HG03135 (cell line): Measurements from ENCODE around the gene CDK11A.
A peak's percentile ranks its signal among the peaks of the same experiment; 100 is the strongest.
"Not testable (repeated sequence)": the region's sequence is repeated elsewhere in the genome, so short reads cannot be mapped to it uniquely, and the experiment has no call there.

Experiments used
- ATAC-seq: cut with Tn5 transposase; IDR thresholded peaks from one replicate; pipeline ENCODE4 v1.9.1; 2021; ENCODE audit warnings: mild to moderate bottlenecking, moderate library complexity; ENCODE audit not compliant: unreplicated experiment

Gene CDK11A

GRCh38 chr1:1754051-1754815, 30.1 kb upstream of the CDK11A start:
- no peak for ATAC-seq

DNA sequence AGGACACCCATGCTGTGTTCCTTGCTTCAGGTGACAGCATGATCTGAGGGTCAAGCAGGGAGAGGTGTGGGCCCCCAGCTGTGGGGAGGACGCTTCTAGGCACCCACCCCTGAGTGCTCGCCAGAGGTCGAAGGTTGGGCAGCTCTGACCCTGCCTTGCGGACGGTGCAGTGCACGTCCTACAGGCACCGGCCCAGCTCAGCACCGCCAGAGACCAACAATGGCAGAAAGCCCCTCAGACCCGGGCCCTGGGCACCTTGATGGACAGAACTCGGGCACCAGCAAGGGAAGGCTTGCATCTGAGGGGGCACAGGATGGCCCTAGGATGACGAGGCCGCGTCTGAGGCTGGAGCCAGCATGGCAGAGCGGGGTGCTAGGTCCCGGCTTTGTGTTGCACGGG, 29.4 kb upstream of the CDK11A start:
- ATAC-seq: no peak

DNA sequence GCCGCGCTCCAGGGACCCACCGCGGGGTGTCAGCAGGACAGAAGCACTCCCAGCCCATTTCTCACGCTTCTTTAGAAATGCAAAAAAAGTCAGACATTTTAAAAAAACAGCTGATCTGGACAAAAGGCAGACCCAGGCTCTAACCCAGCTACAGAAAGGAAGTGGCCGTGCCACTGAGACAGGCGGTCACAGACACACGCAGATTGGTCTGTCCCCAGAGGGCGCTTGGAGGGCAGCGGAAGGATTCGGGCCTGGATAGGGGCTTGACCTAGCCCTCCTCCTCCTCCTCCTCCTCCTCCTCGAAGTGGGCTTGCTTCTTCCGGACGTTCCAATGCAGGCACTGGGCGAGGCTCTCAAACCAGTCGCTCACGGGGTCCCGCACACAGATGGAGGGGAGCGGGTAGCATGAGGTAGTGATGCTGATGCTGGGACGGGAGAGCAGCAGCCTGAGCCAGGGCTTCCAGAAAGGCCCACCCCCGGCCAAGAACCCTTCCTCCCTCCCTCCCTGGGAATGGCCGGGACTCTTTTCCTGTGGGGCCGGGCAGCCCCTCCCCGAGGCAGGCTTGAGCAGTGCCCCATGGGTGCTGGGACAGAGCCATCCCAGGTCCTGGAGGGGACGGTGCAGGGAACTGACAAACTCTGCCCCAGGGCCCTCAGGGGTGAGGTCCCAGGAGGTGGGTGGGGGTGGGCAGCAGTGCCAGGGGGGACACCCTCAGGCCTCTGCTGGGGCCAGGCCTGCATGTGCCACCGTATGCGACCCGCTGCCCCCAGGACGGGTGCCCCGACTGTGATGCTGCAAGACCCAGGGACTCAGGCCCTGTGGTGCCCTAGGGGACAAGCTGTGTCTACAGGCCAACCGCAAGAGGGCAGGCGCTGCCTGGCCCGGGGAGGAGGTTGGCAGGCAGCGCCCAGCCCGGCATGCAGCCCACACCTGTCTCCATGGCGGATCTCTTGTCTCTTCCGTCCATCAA, 28.8 kb upstream of the CDK11A start:
- no peak for ATAC-seq

GRCh38 chr1:1752190-1752589, 28.0 kb upstream of the CDK11A start:
- no peak for ATAC-seq

DNA sequence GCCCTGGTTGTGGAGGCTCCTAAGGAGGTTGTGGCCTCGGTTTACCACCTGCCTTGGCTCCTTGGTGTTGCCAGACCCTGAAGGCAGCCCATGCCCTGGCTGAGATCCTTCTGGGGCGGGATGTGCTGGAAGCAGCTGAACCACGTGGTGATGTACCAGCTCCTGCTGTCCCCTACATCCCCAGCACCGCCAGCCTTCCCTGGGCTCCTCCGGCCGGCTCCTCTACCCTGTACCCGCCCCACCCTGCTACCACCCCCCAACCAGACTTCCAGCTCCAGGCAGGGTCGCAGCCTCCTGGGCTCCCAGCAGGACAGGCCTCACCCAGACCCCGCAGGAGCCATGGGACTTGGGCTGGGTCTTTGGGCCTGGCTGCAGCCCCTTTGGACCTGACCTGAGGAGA, 25.8 kb upstream of the CDK11A start:
- not testable (repeated sequence) for ATAC-seq

- ATAC-seq: no peak
These were observed 24.6 kb upstream of the CDK11A start for GRCh38 chr1:1748686-1749321.

GRCh38 chr1:1746566-1746909, 22.4 kb upstream of the CDK11A start:
- peak; percentile 86 for ATAC-seq

DNA sequence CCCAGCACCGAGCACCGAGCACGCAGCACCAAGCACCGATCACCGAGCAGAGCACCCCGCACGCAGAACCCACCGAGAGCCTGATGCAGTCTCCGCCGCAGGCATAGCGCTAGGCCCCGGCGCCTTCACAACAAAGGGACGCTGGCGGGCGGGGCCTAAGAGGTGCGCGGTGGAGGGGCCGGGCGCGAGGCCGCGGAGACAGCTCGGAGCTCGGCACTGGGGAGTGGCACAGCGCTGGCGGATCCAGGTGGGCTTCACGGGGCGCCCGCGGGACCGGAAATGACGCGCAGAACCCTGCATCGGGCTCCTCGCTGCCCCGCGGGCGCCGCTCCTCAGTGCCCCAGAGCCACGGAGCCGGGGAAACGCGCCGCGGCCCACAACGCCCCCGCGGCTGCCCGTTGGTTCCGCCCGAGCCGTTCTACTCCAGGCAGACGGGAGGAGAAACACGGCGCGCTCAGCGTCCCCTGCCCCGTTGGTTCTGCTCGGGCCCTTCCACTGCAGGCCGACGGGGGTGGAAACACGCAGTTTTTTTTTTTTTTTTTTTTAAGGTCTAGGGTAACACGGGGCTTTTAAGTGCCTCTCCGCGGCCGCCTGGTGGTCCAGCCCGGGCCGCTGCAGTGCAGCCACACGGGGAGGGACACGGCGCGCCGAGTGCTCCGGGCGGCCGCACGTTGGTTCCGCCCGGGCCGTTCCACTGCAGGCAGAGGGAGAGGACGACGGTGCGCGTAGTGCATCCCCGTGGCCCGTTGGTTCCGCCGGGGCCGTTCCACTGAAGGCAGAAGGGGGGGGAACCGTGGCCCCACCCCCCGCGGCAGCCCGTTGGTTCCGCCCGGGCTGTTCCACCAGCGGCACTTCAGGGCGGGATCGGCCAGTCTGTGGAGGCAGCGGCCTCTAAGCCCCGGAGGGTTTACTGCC, 21.8 kb upstream of the CDK11A start:
- peak; percentile 51 for ATAC-seq

DNA sequence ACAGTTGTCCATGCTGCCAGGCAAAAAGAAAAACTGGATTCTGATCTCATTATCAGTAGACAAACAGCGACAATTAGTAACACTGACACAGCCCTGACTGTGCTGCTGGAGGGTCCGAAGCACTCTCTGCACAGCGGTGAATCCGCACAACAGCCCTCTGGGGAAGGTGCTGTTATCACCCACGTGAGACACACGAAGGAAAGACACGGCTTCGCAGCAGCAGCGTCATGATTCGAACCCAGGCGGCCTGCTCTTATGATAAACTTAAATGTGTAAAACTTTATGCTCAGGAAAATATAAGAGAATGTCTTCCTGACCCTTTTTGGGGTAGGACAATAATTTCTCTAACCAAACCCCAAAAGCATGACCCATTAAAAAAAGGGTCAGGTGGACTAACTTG, 18.4 kb upstream of the CDK11A start:
- not testable (repeated sequence) for ATAC-seq

- not testable (repeated sequence) for ATAC-seq
These were observed 16.9 kb upstream of the CDK11A start for GRCh38 chr1:1741013-1741412.

- not testable (repeated sequence) for ATAC-seq
These were observed 14.7 kb upstream of the CDK11A start for GRCh38 chr1:1738799-1739337.

GRCh38 chr1:1737675-1738590, 13.8 kb upstream of the CDK11A start:
- ATAC-seq: not testable (repeated sequence)

DNA sequence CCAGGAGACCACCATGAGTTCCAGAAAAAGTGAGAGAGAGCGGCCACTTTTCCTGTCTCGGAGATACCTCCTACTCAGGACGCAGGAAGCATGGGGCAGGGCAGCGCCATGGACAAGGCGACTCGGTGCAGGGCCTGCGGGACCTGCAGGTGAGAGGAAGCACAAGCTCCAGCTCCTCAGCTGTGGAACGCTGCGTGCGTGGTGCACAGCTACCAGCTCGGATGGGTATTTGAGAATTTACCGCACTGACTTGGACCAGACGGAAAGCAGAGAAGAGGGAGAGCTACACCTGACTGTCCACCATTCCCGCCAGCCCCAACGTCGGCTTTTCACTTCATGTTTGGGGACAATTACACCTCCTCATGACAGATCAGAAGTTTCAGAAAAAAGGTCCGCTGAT, 8.2 kb upstream of the CDK11A start:
- no peak for ATAC-seq

- ATAC-seq: no peak
These were observed 6.7 kb upstream of the CDK11A start for GRCh38 chr1:1730870-1731269.

GRCh38 chr1:1730230-1730629, 6.1 kb upstream of the CDK11A start:
- not testable (repeated sequence) for ATAC-seq

GRCh38 chr1:1729116-1729816, 5.1 kb upstream of the CDK11A start:
- ATAC-seq: not testable (repeated sequence)

GRCh38 chr1:1728308-1729005, 4.3 kb upstream of the CDK11A start:
- ATAC-seq: not testable (repeated sequence)

DNA sequence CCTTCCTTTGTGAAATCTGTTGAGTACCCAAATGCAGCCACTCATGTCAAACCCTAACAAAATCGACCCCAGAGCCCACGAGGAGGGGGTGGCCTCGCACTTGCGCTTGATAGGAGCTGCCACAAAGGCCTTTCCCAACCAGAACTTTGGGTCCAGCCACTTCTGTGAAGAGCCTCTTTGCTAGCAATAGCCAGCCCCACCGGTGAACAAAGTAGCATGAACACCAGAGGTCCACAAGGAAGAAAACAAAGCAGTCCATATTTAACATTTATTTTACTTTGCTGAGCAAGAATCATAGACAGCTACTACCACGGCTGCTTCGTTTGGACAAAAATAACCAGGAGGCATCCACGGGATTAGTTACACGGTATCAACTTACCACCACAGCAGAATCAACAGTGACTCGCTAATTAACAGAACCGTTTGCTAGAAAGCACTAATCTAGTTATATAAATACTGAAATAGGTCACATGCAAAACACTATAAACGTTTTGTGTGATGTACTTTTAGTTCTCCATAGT, 3.0 kb upstream of the CDK11A start:
- not testable (repeated sequence) for ATAC-seq
